Colonic mucosa (tissue), 4 donors: Measurements from ENCODE around the gene METTL27. TPM values are rescaled to one million over a fixed set of nuclear protein-coding genes. Genes with fewer than 3 reads are reported as not detected.

ENCODE experiments used
- DNase-seq: peaks from one replicate; pipeline ENCODE4 v3.0.0-alpha.2; 2020
- H3K27ac ChIP-seq: fragments of 200-600 bp; one replicate; pipeline ENCODE4 v1.8.0; 2021
- H3K27me3 ChIP-seq: fragments of 200-600 bp; one replicate; pipeline ENCODE4 v1.8.0; 2021
- H3K36me3 ChIP-seq: fragments of 200-600 bp; one replicate; pipeline ENCODE4 v1.8.0; 2021
- H3K4me1 ChIP-seq: fragments of 200-600 bp; one replicate; pipeline ENCODE4 v1.8.0; 2021; ENCODE audit warnings: mild to moderate bottlenecking
- H3K4me3 ChIP-seq: fragments of 200-600 bp; one replicate; pipeline ENCODE4 v1.8.0; 2021
- H3K9ac ChIP-seq, 2 donors: one replicate each; pipeline ENCODE4 v1.7.0; 2013; ENCODE audit warnings: control low read depth in 2 of 2, low read depth in 2 of 2, low read length in 2 of 2
- H3K9me3 ChIP-seq: fragments of 200-600 bp; one replicate; pipeline ENCODE4 v1.8.0; 2021
- intact Hi-C: fragments of 100-400 bp; cut with DNase I; formaldehyde crosslinking; loops from one replicate; pipeline ENCODE4 v1.14.1; 2022
- total RNA-seq, 2 donors: library from RNA; stranded (reverse); fragmentation: NEBNext Ultra II Directional in 1 of 2; extraction: Animal tissue kit (Norgen Biotek cat#: 25700) in 1 of 2; gene quantifications; one replicate each; pipeline ENCODE4 v1.2.1, GENCODE V29; 2021
- TF ChIP-seq, protein P1 (sequence below): fragments of 200-600 bp; IDR thresholded peaks from one replicate; pipeline ENCODE4 v1.8.0; 2022; ENCODE audit warnings: antibody characterized with exemption, mild to moderate bottlenecking
- donor health status: healthy.
- donor health status: DM: no; HTN: no; CAD: no.
- donor health status: DM: no; HTN: no; CAD: no.

The METTL27 gene
- total RNA-seq, 2 donors from 2014 or later, result 4.0 to 7.4 TPM

DNA sequence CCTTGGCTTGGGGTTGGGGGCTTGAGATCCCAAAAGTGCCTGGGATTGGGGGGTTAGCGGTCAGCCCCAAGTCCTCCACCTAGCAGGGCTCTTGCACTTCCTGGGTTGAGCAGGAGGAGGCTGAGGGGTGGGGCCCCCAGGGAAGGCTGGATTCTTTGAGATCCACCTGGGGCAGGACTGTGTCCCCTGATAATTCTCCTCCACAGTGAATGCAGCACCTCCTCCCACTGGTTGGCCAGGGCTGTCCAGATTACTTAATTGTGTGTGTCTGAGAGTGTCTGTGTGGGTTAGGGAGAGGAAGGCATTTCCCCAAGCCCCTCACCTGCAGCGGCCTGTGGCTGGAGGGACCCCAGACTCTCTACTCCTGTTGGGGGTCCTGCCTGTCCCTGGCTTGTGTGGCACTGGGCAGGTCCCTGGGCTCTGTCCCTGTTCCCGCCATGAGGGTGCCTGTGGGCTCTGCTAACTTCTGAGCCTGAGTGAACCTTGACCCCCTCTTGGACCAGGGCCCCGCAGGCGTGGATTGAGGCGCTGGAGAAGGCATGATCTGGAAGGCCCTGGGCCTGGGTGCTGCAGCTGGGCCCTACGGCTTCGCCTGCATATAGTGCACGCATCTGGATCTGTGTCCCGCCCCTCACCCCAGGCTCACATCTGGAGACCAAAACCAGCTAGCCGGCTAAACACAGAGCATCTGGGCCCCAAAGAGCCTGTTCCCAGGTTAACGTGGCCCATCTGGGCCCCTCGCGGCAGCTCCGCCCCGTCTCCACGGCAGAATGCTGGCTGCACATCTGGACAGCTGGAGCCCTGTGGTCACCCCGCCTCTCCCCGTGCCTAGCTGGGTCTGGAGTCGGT, 29.1 kb upstream of the METTL27 start:
- TF ChIP-seq, protein P1, sequence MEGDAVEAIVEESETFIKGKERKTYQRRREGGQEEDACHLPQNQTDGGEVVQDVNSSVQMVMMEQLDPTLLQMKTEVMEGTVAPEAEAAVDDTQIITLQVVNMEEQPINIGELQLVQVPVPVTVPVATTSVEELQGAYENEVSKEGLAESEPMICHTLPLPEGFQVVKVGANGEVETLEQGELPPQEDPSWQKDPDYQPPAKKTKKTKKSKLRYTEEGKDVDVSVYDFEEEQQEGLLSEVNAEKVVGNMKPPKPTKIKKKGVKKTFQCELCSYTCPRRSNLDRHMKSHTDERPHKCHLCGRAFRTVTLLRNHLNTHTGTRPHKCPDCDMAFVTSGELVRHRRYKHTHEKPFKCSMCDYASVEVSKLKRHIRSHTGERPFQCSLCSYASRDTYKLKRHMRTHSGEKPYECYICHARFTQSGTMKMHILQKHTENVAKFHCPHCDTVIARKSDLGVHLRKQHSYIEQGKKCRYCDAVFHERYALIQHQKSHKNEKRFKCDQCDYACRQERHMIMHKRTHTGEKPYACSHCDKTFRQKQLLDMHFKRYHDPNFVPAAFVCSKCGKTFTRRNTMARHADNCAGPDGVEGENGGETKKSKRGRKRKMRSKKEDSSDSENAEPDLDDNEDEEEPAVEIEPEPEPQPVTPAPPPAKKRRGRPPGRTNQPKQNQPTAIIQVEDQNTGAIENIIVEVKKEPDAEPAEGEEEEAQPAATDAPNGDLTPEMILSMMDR, result no peak
- Histone ChIP-seq H3K36me3 (no peaks in the 10 kb centered on the region), H3K4me1 (no peaks in the 10 kb centered on the region), H3K9me3 (no peaks in the 10 kb centered on the region), H3K27ac (no peak overlapping the region), H3K9ac (peak overlapping the region in 1 of 2 donors; percentile 30), H3K4me3 (no peak overlapping the region), H3K27me3 (no peaks in the 10 kb centered on the region)
- DNase-seq, result no peak
- intact Hi-C loops, result no loop called here

DNA sequence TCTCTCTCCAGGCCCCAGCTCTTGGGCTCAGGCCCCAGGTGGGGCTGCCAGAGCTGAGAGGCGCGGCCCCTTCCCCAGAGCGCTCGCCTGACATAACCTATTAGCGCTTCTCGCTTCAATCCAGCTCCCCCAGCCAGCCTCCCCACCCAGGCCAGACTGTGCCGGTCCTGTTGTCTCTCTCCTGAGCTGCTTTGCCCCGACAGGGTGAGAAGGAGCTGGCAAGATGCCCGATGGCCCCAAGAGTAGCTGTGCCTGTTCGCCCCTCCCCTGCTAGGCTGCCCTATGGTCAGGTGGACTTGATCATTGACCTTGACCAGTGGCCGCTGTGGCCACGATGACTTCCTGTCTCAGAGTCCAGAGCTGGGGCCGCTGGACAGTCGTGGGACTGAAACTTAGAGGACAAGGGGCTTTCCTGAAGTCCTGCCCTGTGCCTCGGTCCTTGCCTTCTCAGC, 27.8 kb upstream of the METTL27 start:
- intact Hi-C loops, result no loop called here
- TF ChIP-seq, protein P1, result no peak
- Histone ChIP-seq H3K9ac (no peak overlapping the region), H3K27ac (no peak overlapping the region), H3K4me1 (no peaks in the 10 kb centered on the region), H3K9me3 (no peaks in the 10 kb centered on the region), H3K4me3 (no peak overlapping the region), H3K36me3 (no peaks in the 10 kb centered on the region), H3K27me3 (no peaks in the 10 kb centered on the region)
- no peak for DNase-seq

DNA sequence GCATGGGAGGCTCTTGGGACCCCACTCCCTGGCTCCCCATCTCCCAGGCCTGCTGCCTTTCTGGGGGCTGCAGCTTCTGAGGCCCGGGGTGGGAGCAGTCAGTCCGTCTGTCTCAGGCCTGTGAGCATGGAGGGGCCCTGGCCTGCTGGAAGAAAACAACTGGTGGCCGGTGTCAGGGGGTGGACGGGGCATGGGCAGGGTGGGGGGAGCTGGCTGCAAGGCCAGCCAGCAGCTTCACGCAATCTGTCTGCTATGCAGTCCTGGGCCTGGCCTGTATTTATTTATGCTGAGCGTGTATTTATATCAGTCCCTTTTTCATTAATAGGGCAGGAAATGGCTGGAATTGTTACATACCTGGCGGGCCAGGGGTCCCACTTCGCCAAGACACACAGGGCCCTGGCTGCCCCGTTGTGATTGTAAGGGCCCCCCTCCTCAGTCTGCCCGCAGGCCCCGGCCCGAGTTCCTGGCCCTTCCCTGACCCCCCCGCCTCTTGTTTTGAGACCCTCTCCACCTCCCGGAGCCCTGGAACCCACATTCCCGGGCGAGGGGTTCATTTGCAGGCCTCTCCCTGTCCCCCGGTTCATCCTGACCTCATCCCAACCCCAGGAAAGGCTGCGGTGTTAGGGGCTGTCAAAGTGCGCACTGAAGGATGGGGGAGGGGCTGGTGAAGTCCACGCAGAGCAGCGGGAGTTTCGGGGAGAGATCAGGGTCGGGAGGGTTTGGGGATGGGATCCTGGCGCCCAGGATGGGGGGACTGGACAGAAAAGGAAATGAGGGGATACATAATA, 26.9 kb upstream of the METTL27 start:
- Histone ChIP-seq H3K4me3 (no peak overlapping the region), H3K27me3 (no peaks in the 10 kb centered on the region), H3K36me3 (no peaks in the 10 kb centered on the region), H3K27ac (no peak overlapping the region), H3K9me3 (no peaks in the 10 kb centered on the region), H3K4me1 (no peaks in the 10 kb centered on the region), H3K9ac (no peak overlapping the region)
- DNase-seq, result no peak
- intact Hi-C loops, result loop anchor here (5.0 kb wide), 1 partner anchor 158 kb away; the partner anchor contains the start of gene ELN
- TF ChIP-seq, protein P1, result no peak

DNA sequence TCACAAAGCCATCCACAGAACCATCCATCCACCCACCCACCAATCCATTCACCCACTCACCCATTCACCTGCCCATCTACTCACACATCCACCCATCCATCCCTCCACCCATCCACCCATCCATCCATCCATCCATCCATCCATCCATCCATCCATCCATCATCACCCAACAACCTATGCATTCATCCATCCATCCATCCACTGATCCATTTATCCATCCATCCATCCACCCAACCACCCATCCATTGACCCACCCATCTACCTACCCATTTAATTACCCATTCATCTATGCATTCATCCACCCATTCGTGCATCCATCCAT, 24.1 kb upstream of the METTL27 start:
- Histone ChIP-seq H3K4me3 (no peak overlapping the region), H3K9ac (no peak overlapping the region), H3K9me3 (no peaks in the 10 kb centered on the region), H3K36me3 (no peaks in the 10 kb centered on the region), H3K27ac (no peak overlapping the region), H3K27me3 (no peaks in the 10 kb centered on the region), H3K4me1 (no peaks in the 10 kb centered on the region)
- no peak for DNase-seq
- TF ChIP-seq, protein P1, result no peak
- intact Hi-C loops, result loop anchor here (5.0 kb wide), 1 partner anchor 161 kb away; the partner anchor contains the start of gene ELN

DNA sequence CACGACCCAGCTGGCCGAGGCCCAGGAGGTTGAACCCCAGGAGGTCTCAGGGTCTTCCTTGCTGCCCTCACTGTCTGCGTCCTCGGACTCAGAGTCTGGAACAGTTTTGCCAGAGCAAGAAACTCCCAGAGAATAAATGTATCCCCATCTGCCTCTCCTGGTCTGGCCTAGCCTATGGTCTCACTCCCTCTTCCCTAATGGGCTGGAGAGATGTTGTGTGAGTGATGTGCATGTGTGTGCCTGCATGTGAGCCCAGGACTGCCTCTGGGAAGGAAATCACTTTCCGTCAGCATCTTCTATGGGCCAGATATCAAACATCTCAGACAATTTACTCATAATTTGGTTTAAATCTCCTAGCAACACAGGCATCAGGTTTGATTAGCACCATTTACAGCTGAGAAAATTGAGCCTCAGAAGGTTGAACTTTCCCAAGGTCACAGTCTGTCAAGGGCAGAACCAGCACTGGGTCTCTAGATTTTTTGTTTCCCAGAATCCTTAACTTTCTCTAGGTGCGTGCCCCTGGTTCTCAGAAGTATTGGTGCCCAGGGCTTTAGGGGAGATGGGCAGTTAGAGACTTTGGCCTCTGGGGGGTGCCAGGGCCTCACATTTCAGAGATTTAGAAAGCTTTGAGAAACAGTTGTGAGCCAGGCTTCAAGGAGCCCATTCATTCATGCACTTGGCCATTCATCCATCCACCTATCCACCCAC, 23.6 kb upstream of the METTL27 start:
- intact Hi-C loops, result loop anchor here (5.0 kb wide), 1 partner anchor 161 kb away; the partner anchor contains the start of gene ELN
- TF ChIP-seq, protein P1, result peak; percentile 49
- no peak for DNase-seq

More for the DNA sequence above, 23.6 kb upstream of the METTL27 start:
- Histone ChIP-seq H3K27ac (no peak overlapping the region), H3K9me3 (no peaks in the 10 kb centered on the region), H3K4me3 (no peak overlapping the region), H3K4me1 (no peaks in the 10 kb centered on the region), H3K27me3 (no peaks in the 10 kb centered on the region), H3K9ac (no peak overlapping the region), H3K36me3 (no peaks in the 10 kb centered on the region)
